Esophagus squamous epithelium (tissue), 4 donors: ENCODE results near the gene SLC35F3.

Experiments
- CTCF ChIP-seq, 6 experiments: fragments of 450-650 bp in 4 of 6; fragments of 200-600 bp in 2 of 6; sonication (generic) in 2 of 6; IDR thresholded peaks; one replicate each; pipeline ENCODE4 v1.5.1; 2016 to 2019; ENCODE audit warnings: antibody characterized with exemption in 6 of 6, mild to moderate bottlenecking in 4 of 6, moderate library complexity in 4 of 6
- POLR2A ChIP-seq, 4 donors: fragments of 450-650 bp; IDR thresholded peaks; one replicate each; pipeline ENCODE4 v1.6.1; 2017; ENCODE audit warnings: antibody characterized with exemption in 4 of 4, mild to moderate bottlenecking in 4 of 4, moderate library complexity in 3 of 4

DNA sequence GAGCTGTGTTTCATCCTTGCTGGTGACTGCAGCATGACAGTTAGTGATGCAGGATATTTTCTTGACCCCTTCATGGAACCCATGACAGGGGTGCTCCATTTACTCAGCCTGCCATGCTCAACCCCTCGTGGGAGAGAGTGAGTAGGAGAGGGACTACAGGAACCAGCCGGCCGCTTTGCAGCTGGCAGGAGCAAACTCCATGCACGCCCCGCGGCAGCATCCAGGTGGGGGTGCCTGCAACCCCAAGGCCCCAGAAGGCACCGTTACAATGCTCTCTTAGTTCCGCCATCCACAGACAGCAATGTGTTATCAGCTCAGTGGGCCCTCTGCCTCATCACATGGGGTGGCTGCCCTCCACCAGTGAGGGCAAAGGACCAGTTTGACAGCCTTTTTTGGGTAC is 135.1 kb downstream of the SLC35F3 start:
- TF ChIP-seq POLR2A (IDR thresholded peaks at IDR 0.05) (no peak), CTCF (IDR thresholded peaks at IDR 0.05) (no peak)
